ENCODE data around the gene NCAPG2.
A peak's percentile ranks its signal among the peaks of the same experiment; 100 is the strongest.

The NCAPG2 gene

DNA sequence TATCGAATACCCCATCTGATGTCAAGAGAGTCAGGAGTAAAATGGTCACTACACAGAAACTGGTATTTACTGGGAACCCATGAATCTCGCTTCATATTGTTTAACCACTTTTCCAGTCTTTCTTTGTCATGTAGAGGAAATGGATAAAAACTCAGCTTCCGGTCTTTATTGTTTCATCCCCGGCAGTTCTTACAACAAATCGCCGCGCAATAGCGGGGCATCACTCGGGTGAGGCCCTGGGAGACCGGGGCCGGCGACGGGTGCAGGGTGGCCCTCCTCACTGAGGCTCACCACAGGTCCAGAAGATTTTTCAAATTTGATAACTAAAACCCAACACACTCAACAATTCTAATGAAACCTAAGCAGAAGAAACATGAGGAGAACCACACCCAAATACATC, 81.4 kb downstream of the NCAPG2 start:
- no peak for DNase-seq

DNA sequence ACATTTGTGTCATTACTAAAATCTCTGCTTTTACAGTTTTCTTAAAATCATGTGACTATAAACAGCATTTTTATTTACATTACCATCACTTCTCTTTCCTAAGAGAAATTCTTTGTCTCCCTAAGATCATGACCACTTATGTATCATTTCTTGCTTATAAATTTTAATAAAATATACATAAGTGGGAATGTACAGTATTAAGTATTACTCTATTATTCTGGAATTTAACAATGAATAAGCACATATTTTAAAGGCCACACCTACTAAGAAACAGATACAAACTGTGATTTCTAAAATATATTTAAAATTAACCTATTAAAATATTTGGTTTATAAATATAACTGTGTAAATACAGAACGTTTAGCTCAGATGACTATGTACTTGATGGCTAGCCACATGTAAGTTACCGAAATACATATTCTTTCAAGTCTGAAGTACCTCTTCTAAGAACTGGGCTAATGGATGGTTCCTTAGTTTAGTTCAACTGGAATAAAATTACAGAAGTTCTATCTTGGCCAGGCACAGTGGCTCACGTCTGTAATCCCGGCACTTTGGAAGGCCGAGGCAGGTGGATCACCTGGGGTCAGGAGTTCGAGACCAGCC, 83.7 kb downstream of the NCAPG2 start:
- DNase-seq: no peak

DNA sequence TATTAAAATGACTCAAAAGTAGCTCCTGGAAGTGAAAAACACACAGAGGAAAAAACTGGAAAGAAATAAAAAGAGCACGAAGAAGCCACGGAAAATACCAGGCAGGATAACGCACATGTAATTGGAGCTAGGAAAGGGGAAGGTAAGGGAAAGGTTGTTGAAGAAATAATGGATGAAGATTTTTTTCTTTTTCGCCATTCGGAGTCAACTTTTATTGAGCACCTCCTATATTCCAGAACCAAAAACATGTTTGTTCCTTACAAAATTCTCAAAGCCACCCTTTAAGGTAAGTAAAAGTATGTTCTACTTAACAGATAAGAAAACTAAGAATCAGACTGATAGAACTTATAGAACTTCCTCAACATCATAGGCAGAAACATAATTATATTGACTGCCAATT, 84.2 kb downstream of the NCAPG2 start:
- no peak for DNase-seq

DNA sequence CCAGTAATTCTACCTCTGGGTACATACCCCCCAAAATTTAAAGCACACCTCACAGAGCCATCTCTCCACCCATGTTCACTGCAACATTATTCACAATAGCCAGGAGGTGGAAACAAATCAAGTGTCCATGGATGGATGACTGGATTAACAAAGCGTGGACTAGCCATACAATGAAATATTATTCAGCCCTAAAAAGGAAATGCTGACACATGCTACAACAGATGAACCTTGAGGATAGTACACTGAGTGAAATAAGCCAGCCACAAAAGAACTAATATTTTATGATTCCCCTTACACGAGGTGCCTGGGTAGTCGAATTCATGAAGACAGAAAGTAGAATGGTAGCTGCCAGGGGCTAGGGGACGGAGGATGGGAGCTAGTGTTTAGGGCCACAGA, 85.9 kb downstream of the NCAPG2 start:
- no peak for DNase-seq

DNA sequence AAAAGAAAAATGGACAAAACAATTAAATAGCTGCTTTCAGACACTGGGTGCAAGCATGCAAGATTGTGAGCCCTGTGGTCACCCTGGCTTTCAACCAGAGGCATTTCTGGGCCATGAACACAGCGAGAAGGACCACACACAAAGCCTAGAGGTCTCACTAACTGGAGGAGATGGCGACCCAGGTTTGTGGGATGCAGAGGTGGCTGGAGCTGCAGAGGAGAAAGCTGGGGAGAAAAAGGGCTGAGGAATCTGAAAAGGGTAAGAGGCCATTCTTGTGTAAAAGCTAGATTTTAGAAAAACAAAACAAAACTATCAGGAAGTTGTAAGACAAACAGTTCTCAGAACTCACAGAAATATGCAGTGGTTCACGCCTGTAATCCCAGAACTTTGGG, 86.9 kb downstream of the NCAPG2 start:
- DNase-seq: no peak

DNA sequence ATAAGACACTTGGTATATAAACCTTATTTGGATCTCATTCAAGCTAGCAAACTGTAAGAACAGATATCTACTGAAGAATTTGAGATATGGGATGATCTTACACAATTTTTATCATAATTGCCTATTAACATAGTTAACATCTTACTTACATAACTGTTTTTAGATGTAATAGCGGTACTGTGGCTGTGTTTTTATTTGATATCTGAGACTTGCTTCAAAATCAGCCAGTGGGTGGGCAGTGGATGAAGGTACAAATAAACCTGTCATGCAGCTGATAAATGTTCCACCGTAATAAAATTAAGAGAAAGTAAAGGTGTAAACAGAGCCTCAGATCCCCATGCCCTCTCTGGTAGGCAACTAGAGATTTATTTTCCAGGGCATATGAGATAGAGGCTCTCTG, 88.6 kb downstream of the NCAPG2 start:
- no peak for DNase-seq

DNA sequence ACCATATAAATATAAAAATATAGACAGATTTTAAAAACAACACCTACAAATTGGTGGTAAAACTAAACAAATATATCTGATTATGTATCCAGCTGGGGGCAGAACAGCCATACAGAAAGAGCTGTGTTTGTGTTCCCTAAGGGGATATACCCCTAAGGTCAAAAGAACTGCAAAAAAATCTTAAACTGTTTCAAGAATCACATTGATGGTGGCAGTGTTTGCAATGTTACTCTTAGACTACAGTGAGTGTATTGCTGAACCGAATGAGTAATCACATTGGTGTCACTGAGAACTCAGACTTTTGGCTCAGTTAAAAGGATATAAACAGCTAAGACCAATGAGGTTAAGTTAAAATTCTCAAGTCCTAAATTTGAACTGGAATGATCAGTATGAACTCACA, 89.9 kb downstream of the NCAPG2 start:
- no peak for DNase-seq

DNA sequence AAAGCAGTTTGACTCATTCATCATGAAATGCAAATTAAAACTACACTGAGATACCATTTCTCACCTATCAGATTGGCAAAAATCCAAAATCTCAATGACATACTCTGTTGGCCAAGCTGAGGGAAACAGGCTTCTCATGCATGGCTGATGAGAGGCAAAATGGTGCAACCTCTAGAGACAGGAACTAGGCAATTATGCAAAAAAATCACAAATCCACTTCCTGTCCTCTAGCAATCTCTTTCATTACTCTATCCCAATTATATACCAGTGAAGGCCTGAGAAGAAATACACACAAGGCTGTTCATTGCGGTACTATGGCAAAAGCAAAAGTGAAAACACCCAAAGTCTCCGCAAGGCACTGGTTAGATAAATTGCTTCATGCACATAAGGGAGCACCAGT, 91.1 kb downstream of the NCAPG2 start:
- no peak for DNase-seq

DNA sequence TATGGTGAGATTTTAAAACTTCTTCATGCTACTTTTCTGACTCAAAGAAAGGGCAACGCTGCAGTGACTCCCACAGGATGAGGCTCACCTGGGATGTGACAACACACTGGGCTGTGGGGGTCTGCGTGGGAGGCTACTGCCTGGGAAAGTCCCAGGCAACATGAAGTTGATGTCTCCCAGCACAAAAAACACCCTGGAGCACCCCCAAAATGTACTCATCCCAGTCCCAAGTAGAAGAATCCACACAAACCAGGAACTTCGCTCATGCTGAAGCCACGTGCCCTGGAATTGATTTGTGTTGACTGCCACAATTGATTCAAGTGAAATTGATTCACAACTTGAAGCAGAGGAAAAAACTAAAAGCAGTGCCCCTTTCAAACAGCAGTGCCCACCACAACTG, 92.1 kb downstream of the NCAPG2 start:
- DNase-seq: no peak

DNA sequence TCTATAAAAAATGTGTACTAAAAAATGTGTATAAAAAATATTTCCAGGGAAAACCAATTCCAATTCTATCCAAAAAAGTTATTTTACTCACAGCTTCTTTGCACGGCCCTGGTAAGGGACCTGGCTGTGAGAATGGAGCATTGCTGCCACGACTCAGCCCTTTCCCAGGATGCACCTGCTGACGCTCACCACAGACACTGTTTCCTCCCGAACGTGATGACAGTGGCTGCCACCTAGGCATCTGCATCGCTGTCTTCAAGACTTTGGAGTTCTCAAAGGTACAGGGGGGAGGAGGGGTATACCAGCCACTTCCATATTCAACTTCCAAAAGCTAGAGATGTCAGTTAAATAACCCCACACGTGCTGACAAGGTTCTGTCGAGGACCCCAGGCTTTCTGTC, 93.1 kb downstream of the NCAPG2 start:
- DNase-seq: no peak

DNA sequence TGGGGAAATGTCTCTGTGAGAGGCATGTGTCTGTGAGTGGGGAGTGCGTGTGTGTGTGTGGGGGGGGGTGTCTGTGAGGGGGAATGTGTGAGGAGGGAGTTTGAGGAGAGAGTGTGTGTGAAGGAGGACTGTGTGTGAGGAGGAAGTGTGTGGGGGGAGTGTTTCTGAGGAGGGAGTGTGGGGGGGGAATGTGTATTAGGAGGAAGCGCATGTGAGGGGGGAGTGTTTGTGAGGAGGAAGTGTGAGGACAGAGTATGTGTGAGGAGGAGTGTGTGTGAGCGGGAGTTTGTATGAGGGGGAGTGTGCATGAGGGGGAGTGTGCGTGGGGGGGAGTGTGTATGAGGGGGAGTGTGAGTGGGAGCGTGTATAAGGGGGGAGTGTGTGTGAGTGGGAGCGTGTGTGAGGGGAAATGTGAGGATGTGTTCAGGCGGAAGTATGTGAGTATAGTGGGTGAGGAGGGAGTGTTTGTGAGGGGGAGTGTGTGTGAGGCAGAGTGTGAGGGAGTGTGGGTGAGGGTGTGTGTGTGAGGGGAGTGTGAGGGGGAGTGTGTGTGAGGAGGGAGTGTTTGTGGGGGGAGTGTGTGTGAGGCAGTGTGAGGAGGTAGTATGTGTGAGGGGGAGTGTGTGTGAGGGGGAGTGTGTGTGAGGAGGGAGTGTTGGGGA, 95.2 kb downstream of the NCAPG2 start:
- no peak for DNase-seq

DNA sequence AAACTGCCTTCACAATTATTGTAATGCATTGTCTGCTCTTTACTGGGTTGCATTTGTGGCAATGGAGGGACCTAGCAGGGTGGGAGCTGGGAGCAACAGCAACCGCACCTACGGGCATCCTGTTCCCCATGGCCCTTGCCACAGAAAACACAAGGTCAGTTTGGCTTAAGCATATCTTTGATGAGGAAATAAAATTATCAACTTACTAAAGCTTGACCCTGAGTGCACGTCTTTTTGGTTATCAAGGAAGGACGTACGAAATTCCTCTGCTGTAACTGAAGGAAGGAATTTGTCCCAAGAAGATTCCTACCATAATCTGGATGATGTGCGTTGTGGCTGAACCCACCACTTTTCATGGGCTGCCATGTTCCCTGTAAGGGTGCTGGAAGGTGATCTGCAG, 97.0 kb downstream of the NCAPG2 start:
- no peak for DNase-seq

DNA sequence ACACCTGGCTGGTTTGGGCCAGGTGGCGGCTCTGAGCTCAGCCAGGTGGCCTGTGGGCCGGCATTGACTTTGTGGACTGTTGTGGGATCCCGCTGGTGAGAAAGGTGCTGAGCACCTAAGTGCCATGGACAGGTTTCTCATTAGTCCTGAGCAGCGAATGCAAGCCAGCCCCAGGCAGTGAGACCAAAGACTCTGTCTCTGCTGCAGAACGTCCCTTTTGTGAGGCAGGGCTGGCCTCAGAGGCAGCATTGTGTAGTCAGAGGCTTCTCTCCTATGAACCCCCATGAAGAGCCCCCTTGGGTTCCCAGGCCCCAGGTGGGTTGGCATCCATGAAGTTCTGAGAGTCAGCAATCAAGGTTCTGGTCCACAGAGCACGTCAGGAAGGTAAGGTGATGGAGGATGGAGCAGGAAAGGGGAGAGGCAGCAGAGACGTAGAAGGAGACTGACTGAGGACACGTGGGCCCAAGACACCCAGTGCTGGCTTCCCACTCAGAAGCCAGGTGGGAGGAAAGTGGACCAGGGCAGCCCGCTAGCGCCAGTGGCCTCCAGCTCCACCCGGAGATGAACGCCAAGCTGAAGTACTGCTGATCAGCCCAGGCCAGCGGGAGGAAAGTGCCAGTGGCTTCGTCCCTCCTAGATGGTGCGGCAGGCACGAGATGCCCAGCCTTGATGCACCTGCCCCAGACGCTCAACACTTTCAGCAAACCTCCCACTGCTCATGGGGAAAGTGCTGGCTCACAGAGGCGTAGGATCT, 97.8 kb downstream of the NCAPG2 start:
- DNase-seq: no peak

DNA sequence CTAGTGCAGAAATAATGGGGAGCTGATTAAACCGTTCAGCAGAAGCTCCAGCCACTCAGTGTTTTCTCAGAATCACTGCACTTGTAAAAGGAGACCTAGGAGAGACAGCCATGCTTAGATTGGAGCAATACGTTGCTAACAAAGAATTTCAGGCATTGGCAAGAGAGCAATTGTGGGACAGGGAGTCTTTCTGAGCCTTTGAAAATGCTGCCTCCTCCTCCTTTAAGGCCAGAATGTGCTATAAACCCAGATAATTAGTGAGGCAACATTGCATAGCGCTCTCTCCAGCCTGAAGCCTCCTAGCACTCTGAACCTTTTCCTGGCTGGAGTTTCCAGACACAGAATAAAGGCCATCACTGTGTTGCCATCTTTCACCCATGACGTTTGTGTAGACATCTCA, 98.5 kb downstream of the NCAPG2 start:
- no peak for DNase-seq

DNA sequence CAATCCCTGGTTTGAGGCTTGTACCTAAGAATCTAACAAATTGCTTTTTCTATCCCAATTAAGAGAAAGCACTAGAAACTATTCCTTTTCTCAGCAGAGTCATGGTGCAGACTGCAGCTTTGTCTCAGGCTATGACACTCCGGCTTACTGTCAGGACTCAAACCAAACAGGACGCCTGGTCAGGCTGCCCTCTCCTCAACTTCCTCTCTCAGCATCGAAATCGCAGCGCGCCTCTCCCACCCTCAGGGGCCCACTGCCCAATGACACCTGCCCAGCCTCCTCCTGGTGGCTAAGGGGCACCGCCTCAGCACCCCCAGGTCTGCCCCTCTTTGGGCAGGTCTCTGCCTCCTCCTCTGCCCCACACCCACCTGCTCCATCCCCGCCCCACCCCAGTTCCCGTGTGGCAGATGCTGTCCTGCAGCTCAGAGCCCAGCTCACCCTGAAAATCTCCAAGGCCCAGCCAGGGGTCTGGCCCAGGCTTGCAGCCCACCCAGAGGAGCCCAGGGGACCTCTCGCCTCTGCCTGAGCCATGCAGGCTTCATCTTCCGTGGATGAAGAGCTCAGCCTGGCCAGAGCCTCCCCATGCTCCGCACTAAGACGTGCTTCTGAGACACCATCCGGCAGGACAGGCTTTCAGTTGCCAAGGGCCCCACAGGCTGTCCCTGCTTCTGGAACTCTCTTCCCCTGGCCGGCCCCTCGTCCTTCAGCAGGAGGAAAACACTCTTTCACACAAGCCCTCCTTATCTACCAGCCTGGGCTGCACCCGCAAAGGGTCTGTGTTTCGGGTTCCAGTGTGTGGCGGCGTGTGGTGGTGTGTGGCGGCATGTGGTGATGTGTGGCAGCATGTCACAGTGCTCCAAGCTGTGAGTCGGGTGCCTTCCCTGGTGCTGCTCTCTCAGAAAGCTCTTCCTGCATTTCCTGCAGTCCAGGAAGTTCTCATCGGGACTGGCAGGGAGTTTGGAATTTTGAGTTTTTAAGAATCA, 100.5 kb downstream of the NCAPG2 start:
- no peak for DNase-seq

DNA sequence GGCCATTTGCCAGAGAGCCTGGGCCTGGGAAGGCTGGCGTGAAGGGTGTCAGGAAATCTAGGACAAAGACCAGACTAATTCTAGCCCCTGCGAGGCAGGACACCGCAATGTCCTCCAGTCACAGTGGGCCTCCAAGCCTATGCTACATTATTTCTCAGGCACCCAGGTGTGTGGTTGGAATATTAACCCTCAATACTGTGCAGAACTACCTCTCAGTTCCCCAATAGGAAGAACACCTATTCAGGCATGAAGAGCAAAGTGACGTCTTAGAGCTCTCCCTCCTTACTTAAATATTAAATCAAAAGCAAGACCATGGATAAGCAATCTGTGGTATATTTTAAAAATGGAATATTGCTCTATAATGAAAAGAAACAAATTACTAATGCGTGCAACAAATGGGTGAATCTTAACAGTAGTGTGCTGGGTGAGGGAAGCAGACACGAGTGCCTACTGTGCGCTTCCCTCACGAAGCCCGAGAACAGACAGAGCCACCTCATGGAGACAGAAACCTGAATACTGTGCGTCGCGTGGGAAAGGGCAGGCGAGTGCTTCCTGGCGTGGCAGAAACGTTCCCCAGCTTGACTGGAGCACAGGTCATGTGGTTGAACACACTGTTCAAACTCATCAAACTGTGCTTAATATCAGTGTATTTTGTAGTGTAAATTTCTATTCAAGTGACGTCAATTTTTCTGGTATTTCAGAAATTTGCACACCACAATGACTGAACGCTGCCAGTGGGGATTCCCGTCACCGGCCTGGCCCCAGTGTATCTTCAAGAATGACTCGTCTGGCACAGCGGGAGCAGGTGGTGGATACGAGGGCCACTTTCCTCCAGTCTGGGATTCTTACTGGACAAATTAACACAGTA, 101.5 kb downstream of the NCAPG2 start:
- DNase-seq: no peak

DNA sequence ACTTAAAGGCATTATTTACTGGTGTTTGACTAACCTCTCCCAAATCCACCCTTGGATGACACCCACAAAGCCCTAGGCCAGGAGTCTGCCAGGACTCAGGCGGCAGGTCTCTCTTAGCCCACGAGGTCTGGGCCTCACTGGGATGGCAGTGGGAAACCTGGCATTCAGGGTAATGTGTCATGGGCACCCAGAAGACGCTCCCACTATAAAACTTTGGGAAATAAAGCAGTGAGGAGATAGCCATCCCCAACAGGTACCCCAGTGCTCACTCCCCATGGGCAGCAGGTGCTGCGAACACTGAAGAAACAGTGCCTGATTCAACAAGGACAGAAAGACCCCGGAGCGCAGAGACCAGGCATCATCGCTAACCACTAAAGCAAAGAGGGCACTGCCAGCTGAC, 102.6 kb downstream of the NCAPG2 start:
- DNase-seq: no peak

DNA sequence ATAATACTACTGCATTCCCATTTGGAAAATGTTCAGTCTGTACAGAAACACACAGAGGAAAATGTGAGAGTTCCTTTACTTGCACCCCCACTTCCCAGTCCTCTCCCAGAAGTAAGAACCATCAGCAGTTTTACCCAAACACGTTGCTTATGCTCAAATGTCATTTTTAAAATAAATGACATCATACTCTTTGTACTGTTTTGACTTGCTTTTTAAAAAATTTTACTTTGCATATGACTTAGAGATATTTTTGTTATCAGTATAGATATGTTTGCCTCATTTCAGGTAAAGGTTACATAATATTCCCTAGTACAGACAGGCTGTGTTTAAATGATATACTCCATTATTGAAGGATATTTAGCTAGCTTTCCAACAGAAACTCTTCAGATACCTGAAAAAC, 103.5 kb downstream of the NCAPG2 start:
- no peak for DNase-seq

DNA sequence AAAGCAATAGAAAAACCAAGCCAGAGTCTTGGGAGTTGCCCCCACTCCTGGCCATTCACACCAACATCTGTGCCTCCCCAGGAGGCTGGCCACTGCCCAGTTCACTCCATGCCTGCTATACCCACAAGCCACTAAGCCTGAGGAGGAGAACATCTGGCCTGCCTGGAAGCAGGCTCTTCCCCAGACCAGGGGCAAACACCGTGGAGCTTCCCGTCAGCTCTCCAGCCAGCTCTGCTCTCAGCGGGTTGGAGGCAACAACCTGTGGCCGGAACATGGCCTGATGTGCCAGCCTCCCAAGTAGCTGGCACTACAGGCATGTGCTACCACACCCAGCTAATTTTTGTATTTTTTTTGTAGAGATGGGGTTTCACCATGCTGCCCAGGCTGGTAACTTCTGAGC, 107.9 kb downstream of the NCAPG2 start:
- no peak for DNase-seq

DNA sequence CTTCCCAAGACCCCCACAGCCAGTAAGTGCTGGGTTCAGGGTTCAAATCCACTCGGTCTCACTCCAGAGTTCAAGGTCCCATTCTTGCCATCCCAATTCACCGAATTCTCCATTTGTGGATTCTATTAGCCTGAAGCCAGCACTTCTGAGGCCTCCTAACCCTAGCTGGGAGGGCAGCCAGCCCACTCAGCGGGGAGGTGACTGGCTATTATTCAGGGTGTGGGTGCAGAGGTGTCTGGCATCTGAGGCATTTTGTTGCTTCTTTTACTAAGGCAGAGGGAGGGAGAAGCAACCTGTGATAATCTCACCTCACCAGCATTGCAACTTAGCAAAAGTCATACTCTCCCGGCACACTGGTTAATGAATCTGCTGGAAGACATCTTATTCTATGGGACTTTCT, 108.3 kb downstream of the NCAPG2 start:
- DNase-seq: no peak

DNA sequence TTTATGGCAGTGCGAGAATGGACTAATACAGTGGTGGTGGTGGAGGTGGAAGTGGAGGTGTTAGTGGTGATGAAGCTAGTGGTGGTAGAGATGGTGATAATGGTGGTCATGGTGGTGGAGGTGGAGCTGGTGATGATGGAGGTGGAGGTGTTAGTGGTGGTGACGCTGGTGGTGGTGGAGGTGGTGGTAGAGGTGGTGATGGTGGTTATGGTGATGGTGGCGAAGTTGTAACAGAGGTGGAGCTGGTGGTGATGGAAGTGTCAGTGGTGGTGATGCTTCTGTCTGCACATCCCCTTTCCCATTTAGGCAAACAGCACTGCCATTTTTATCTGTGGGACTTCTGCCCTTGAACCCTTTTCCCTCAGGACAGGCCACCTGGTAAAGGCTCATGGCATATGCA, 109.5 kb downstream of the NCAPG2 start:
- DNase-seq: peak; percentile 17

DNA sequence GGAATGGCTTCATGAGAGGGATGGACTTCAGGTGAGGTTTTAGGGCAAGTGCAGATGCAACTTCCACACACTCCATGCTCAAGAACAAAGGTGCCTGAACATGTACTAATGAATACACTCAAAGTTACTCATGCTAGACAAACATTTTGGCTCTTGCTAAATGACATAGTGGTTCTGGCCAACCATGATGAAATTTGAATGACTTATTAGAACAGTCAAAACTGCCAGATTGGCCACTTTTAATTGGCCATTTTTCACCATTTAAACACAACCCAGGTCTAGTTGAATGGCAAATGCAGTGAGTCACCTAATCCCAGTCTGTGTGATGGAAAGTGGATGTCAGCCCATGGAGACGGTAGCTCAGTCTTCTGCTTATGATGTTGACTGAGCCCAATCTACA, 112.1 kb downstream of the NCAPG2 start:
- DNase-seq: no peak
